CD1c-positive myeloid dendritic cell (primary cell): ENCODE measurements around the gene ODAD3.
A peak's percentile ranks its signal among the peaks of the same experiment; 100 is the strongest.
"Not testable (repeated sequence)": the region's sequence is repeated elsewhere in the genome, so short reads cannot be mapped to it uniquely, and the experiment has no call there.

Experiments used
- DNase-seq: peaks from one replicate; pipeline ENCODE4 v3.0.0-alpha.2; 2016; ENCODE audit errors: extremely low spot score

Gene ODAD3

DNA sequence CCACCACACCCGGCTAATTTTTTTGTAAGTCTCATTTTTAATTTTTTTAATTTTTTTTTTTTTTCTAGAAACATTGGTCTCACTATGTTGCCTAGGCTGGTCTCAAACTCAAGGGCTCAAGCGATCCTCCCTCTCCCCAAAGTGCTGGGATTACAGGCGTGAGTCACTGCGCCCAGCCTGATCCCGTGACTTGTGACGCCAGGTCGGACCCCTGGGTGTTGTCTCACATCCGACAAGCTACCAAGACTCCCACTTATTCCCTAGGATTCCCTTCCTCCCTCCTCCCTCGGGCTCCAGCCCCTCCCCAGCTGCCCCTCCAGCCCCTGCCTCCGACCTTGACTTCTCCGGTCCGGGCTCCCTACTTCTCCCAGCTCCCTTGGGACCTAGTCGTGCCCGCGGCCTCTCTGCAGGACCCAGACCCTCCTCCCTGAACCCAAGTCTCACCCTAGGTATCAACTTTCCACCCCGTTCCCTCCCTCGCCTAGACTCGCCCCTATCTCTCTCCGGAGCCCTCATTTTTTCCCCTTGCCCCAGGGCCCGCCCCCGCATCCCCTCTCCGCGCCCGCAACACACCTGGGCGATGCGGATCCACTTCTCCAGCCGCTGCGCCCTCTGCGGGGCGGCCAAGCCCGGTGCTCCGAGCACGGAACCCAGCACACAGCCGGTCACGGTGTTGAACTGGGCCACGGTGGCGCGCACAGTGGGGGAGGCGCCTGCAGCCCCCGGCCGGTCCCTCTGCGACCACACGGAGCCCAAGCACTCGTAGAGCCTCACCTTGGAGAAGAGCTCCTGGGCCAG lies 28.9 kb downstream of the ODAD3 start:
- DNase-seq = no peak

DNA sequence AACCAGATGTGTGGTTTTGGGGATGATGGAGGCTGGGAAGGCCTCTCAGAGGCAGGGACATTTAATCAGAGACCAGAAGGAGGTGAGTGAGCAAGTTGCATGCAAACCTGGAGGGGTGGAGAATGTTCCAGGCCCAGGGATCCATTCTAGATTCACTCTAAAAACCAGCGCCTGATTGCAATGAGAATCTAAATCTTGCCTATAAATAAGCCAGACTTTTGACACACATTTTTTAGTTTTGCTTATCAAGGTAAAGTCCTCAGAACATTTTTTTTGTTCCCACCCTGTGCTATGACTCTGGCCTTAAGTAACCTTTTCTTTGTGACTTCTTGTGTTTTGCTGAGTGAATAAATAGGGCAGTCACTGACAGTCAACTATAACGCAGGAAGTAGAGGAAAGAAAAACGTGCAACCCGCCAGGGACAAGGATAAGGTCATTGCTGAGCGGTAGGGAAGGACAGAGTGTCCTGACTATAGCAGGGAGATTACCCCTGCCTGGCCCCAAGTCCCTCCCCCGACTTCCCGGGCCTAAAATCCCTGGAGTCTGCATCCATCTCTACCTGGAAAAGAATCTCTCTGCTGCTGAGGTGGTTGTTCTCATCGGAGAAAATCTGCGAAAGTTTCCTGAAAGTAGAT lies 30.2 kb downstream of the ODAD3 start:
- no peak for DNase-seq

DNA sequence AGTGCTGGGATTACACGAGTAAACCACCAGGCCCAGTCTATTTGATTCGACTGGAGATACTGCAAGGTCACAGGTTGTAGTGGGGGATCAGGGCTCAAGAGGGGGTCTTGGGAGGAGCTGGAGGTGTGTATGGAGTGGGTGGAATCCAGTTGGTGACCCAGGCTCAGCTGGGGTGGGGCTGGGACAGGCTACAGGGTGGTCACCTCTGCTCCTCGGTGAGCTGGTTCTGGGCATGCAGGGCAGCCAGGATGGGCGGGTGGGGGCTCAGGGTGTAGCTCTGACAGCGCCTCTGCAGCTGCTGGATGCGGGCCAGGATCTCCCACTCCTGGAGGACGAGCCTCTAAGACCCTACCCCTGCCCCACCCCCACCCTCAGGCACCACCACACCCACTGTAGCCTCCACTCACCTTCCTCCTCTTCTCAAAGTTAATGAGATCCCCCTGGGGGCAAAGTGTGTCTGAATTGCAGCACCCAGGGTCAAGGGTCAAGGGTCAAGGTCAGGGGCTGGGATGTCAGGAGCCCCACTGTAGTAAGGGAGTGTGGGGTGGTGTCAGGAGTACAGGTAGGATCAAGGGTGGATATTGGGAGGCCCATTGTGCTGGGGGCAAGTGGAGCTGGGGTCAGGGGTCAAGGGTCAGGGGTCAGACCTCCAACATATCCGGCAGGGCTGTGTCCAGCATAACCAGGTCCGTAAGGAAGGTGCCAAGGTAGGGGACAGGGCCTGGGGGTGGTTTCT lies 32.9 kb downstream of the ODAD3 start:
- DNase-seq = no peak

DNA sequence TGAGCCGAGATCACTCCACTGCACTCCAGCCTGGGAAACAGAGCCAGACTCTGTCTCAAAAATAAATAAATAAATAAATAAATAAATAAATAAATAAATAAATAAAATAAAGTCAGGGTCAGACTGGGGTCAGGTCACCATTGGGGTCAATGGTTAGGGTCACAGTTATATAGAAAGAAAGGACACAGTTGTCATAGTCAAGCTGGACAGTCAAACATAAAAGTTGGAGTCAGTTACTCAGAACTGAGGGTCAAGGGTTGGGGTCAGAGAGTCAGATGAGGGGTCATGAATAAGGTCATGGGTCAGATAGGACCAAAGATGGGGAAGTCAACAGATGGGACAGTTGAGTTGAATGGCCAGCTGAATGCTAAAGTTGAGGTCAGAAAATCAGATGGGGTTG lies 34.1 kb downstream of the ODAD3 start:
- DNase-seq = no peak

DNA sequence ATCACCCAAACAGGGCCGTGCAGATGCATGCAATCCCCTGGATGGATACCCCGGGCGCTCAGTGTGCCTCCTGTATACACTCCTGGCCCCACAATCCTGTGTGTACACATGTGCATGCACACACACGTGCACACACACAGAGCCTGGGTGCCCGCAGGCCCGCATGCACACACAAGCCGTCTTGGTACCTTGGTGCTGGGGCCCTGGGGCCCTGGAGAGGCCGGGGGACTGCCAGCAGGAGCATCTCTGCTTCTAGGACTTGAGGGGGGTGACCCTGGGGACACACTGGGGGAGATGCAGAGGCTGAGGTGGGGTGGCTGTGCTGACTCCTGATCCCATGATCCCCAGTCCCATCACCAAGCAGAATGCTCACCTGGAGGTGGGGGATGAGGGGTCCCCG lies 35.3 kb downstream of the ODAD3 start:
- DNase-seq = no peak

DNA sequence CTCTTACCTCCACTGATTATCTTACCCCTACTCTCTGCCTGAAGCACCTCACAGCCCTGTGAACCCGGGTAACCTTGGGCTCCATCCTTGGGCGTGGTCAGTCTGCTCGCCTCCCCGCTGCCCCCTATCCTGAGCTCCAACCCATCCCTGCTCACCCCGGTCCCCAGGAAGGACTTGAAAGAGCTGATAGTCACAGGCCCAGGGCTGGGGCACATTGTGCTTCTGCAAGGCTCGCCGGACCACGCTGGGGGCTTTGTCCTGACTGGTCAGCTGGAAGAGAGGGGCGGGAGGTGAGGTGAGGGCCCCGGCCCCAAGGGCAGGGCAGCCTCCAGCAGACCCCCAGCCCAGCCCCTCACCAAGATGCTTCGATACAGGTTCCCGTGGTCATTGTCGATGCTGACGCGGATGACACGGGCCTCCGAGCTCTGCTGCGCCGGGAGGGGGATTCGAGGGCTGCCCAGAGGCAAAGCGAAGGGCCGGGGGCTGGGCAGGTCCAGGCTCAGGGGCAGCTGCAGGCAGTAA lies 37.8 kb downstream of the ODAD3 start:
- no peak for DNase-seq

DNA sequence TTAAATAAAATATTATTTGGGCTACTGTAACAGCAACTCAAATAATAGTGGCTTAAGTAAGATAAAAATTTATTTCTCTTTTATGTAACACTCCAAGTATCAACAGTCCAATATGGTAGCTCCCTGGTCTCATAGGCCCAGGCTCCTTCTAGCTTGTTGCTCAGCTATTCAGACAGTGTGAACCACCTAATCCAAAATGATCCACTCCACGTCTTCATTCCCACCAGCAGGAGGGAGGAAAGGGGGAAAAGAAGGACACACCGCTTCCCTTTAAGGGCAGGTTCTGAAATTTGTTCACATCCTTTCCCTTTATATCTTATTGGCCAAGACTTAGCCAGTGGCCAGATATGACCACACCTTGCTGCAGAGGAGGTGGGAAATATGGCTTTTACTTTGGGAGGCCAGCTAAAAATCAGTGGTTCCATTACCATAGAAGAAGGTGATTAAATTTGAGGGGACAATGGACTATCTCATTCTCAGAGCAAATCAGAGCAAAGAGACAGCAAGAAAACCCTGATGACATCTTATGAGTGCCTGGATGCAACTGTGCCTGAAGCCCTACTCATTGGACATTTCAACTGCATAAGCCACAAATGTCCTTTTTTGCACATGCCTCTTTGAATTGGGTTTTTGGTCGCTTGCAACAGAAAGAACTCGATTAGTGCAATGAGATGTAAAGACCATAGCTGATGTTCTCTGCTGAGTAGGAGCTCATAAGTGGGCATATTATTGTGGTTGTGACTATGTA lies 43.8 kb downstream of the ODAD3 start:
- no peak for DNase-seq

DNA sequence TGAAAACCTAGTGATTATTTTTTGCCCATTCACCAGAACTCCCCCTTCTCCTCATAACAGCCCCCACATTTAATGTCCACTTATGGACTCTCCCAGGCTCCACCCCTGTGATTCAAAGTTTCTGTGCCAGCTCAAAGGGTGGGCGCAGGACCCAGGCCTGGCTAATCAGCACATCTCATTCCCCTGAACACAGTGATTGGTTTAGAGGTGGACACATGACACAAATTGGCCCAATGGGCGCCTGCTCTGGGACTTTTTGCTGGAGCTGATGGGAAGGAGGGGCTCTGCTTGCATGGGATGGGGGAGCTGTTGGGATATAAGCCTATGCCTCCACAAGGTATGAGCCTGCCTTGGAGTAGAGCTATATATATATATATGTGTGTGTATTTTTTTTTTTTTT lies 44.6 kb downstream of the ODAD3 start:
- no peak for DNase-seq

DNA sequence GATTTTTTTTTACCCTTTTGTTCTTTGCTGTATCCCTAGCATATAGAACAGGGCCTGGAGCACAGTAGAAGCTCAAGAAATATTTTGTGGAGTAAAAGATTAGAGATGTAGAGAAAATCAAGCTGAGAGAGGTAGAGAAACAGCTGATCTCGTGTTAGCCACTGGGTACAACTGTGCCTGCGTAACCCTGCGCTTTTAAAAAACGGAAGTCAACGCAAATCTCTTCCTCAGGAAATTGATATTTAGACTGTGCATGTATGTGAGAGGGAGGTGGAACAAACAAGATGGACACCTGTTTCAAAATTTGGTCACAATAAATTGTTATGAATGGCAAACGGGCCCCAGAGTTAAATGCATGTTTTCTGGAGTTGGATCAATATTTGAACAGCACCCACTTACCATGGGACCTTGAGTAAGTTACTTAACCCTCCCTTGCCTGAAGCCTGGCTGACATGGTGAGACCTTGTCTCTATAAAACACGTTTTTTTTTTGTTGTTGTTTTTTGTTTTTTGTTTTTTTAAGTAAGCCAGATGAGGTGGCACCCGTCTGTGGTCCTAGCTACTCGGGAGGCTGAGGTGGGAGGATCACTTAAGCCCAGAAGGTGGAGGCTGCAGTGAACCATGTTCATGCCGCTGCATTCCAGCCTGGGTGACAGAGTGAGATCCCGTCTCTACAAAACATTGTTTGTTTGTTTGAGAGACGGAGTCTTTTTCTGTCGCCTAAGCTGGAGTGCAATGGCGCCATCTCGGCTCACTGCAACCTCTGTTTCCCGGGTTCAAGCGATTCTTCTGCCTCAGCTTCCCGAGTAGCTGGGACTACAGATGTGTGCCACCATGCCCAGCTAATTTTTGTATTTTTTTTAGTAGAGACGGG lies 47.5 kb downstream of the ODAD3 start:
- DNase-seq = peak; percentile 63

DNA sequence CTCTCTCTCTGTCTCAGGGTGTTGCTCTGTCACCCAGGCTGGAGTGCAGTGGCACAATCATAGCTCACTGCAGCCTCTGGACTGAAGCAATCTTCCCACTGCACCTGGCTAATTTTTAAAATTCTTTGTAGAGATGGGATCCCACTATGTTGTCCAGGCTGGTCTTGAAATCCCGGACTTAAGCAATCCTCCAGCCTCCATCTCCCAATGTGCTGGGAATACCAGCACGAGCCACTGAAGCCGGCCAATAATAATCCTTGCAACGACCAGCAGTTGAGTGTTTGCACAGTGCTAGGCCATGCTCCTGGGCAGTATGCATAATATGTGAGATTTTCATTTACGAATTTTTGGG lies 50.2 kb downstream of the ODAD3 start:
- DNase-seq = no peak

DNA sequence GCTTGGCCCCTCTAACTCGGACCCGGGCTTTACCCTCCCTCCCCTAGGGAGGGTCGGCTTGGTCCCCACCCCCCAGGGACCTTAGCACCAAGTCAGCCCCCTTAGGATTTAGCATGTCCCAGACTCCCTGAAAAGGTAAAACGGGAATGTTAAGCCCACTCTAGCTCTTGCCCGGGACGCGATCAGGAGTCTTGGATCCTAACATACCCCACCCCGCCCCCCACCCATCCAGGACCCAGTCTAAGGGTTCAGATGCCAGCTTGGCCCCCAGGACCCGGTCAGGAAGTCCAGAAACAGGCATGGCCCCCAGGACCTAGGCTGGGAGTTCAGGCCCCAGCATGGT lies 51.2 kb downstream of the ODAD3 start:
- no peak for DNase-seq

DNA sequence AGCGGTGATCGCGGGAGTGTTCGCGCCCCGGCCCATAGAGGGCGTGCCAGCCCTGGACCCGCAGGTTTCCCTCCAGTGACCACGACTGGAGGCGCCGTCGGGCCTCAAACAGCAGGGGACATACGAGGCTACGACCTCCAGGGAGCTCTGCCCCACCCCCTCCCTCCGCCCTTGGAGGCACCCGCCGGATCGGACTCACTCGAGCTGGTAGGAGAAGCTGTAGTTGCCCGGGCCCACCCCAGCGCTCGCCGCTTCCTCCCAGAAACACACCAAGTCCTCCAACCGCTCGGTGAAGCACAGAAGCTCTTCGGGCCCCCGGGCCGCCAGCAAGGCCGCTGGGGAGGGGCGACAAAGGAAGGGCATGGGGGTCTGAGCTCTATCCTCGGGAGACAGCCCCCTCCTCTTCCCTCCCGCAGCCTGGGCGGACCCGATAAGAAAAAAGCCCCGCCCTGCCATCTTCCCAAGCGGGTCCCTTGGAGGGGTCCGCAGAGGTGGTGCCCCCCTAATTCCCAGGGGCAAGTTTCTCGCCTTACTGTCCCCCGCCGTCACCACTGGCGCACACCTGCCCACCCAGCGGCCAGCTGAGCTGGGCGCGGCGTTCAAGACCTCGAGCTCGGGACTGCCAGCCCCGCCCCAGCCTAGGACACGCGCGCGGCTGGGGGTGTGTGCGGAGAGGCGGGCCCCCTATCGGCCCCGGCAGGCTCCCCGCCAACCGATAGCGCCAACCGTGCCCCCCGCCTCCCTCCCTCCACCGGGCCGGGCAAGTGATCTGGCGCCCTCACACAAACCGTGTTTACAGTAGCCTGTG lies 51.8 kb downstream of the ODAD3 start:
- DNase-seq = peak; percentile 55

DNA sequence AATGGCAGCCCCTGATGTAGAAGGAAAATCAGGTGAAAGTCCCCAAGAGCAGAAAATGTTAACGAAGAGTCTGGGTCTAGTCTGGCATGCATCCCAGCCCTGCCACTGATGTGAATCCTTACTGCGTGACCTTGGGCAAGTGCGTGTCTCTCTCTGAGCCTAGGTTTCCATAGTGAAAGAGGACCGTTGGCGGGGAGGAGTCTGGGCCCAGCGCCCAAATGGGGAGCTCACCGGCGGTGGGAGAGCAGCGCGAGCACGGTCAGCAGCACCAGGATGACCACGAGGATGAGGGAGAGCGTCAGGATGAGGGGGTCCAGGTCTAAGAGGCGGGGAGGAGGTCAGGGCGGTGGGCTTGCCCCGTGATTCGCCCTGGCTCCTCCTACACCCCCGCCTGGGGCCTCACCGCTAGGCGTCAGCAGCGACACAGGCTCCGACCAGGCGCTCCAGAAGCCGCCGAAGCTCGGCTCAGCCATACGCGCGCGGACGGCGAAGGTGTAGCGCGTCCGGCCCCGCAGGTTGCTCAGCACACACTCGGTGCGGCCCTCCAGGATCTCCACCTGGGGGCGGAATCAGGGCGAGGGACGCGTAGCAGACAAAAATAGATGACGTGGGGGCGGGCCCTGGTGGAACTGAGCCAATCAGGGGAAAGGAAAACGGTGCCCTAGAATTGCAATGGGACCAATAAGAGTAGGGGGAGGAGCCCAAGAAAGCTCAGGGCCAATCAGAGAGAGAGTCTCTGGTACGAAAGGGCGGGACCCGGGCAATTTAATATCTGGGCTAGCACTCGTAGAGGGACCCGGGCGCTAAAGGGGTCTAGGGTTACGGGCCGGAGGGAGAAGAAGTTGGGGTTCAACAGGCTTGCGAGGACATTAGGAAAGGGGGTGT lies 54.0 kb downstream of the ODAD3 start:
- peak; percentile 97 for DNase-seq

DNA sequence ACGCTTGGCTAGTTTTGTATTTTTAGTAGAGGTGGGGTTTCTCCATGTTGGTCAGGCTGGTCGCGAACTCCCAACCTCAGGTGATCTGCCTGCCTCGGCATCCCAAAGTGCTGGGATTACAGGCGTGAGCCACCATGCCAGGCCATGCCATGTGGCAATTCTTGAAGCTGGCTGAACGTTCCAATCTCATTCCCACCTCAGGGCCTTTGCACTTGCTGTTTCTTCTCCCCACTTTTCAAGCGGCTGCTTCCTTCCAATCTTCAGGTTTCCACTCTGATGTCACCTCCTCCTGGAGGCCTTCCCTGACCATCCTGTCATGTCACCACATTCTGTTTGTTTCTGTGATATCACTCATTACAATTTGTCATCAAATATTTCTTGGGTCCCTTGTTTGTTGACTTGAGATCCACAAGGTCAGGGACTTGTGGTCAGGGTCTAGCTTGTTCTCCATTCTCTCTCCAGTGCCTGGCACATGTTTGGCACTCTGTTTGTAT lies 55.0 kb downstream of the ODAD3 start:
- DNase-seq = no peak

DNA sequence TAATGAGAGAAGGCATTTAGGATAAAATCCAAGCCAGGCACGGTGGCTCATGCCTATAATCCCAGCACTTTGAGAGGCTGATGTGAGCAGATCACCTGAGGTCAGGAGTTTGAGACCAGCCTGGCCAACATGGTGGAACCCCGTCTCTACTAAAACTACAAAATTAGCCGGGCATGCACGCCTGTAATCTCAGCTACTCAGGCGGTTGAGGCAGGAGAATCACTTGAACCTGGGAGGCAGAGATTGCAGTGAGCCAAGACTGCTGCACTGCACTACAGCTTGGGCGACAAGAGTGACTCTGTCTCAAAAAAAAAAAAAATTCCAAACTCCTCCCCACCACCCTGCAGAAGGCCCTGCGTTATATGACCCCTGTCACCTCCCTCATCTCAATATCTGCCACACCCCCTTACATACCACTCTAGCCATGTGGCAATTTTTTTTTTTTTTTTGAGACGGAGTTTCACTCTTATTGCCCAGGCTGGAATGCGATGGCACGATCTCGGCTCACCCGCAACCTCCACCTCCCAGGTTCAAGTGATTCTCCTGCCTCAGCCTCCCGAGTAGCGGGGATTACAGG lies 55.6 kb downstream of the ODAD3 start:
- not testable (repeated sequence) for DNase-seq

DNA sequence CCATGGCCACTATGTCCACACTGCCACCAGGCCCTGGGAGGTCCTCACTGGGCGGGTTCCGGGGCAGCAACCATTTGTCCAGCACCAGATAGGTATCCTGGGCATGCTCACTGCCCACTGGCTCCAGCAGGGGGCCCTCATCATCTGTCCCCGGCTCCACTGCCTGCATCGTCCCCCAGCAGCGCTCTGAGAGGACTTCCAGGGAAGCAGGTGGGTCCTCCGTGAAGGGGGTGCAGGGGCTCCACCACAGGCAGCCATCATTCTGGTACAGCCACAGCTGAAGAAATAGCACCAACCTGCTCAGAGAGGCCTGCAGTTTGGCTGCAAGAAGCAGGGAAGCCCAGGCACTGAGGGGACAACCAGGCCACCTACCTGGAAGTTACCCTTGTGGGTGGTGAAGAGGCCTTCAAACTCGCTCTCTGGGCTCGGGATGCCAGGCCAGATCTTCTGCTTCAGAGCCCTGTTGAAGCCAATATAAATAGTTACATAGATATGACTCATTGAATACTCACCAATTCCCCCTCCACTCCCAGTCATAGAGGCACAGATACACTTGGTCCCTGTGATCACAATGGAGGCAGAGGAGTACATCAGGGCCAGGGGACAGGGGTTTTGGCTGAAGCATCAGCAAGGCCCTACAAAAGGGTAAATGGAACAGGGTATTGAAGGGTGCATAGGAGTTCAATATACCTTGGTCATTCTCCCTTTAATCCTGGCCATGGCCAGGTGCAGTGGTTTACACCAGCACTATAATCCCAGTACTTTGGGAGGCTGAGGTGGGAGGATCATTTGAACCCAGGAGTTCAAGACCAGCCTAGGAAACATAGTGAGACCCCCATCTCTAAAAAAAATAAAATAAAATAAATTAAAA lies 56.4 kb downstream of the ODAD3 start:
- DNase-seq = no peak

DNA sequence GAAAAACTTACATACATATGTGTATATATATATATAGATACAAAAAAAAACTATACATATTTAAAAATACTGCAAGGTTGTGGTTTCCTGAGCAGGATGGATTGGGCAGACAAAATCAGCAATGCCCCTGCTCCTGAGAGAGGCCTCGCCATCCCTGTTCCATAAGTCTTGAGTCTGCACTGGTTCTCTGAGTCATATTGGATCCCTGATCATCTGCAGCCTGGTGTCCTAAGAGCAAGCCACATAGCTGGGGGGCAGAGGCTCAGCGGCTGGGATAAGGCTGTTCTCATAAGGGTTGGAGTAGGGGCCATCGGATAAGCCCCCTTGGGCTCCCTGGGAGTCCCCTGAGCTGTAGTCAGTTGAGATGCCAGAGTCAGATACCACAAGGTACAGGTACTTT lies 57.2 kb downstream of the ODAD3 start:
- no peak for DNase-seq

DNA sequence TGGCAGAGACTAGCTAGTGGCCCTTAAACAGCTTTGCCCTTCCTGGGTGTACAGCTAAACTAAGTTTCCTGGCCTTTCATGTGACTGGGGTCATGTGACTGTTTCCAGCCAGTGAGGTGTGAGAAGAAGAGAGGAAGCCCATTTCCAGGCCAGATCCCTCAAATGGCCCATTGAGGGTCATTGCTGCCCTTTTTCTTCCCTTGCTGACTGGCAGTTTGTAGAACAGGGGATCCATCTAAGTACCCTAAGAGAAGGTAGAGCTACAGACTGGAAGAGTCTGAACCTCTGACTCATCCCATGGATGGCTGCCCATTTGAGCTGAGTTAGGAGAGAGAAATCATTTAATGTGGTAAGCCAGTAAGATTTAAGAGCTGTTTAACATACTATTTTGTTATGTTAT lies 57.7 kb downstream of the ODAD3 start:
- peak; percentile 68 for DNase-seq
